Right cardiac atrium (tissue), 5 donors: Measurements from ENCODE around the gene OSR1. TPM values are rescaled to one million over a fixed set of nuclear protein-coding genes. Genes with fewer than 3 reads are reported as not detected.
A peak's percentile ranks its signal among the peaks of the same experiment; 100 is the strongest.

Experiments
- ATAC-seq, 2 donors: fragments of 200-7000 bp; cut with Tn5 transposase; one replicate each; pipeline versions ENCODE4 v1.8.0 to v1.9.1; 2020; ENCODE audit warnings: moderate library complexity in 2 of 2, mild to moderate bottlenecking in 1 of 2
- DNase-seq, 3 donors: peaks; one replicate each; pipeline ENCODE4 v3.0.0-alpha.2; 2020
- H3K27ac ChIP-seq: one replicate; pipeline ENCODE4 v1.5.1; 2013; ENCODE audit warnings: mild to moderate bottlenecking, low read length, control low read depth, moderate library complexity
- H3K27me3 ChIP-seq: one replicate; pipeline ENCODE4 v1.6.1; 2013; ENCODE audit not compliant: control insufficient read depth, insufficient read depth
- H3K4me1 ChIP-seq: one replicate; pipeline ENCODE4 v1.6.1; 2013; ENCODE audit warnings: low read length; ENCODE audit not compliant: control insufficient read depth, insufficient read depth
- H3K4me3 ChIP-seq: one replicate; pipeline ENCODE4 v1.5.1; 2013; ENCODE audit warnings: low read length, control low read depth
- H3K9me3 ChIP-seq: one replicate; pipeline ENCODE4 v1.6.1; 2013; ENCODE audit warnings: low read length; ENCODE audit not compliant: control insufficient read depth
- WGBS: extraction: QIAGEN DNeasy Blood & Tissue Kit; methylation state at CpG from one replicate; pipeline ENCODE4 v1.1.7; 2013; 5-methylcytosine and 5-hydroxymethylcytosine counted together
- intact Hi-C, 4 donors: fragments of 100-400 bp; cut with DNase I; formaldehyde crosslinking; loops; one replicate each; pipeline versions ENCODE4 v1.11.0 to v1.14.0; 2022 to 2023
- polyA plus RNA-seq: library from polyadenylated mRNA; stranded (reverse); fragments of 200-250 nt; gene quantifications from one replicate; pipeline ENCODE4 v1.2.3, GENCODE V29; 2013
- total RNA-seq, 4 donors: library from RNA; stranded (reverse); fragmentation: NEBNext Ultra II Directional; extraction: Animal tissue kit (Norgen Biotek cat#: 25700); gene quantifications; one replicate each; pipeline ENCODE4 v1.2.1, GENCODE V29; 2021
- donor health status: healthy with polysubstance abuse.
- donor health status: DM: no; HTN: yes; CAD: no.
- donor health status: DM: no; HTN: no; CAD: no.
- donor health status: DM: no; HTN: yes; CAD: no; lungs with severe emphysema.
- donor health status: DM: yes; HTN: yes; CAD: no.

Gene OSR1
- total and polyA plus RNA-seq, 5 donors = 5.7 to 26.5 (median 8.8) TPM

- H3K9me3 ChIP-seq = no peaks in the 10 kb centered on the region
- no peak for ATAC-seq
- WGBS = 49% methylated on average over 29 of the region's 29 CpGs
- no peak overlapping the region for H3K27ac ChIP-seq
- DNase-seq = peak in 1 of 3 donors; percentile 65
- H3K4me3 ChIP-seq = peak overlapping the region; percentile 12
- H3K27me3 ChIP-seq = no peaks in the 10 kb centered on the region
- intact Hi-C loops = loop anchor here in 2 of 4 donors (5.0 to 10.0 kb wide), 3 partner anchors 357 to 510 kb away; no protein-coding TSS in a partner anchor
- H3K4me1 ChIP-seq = peaks cover 6% of the 10 kb centered on the region
These were observed 6.3 kb downstream of the OSR1 start for GRCh38 chr2:19351899-19352697.

- intact Hi-C loops = loop anchor here in 2 of 4 donors (5.0 to 10.0 kb wide), 3 partner anchors 357 to 511 kb away; no protein-coding TSS in a partner anchor
- no peak overlapping the region for H3K27ac ChIP-seq
- ATAC-seq (no peak), DNase-seq (peak in 1 of 3 donors; percentile 61)
- peak overlapping the region; percentile 12 for H3K4me3 ChIP-seq
- H3K9me3 ChIP-seq = no peaks in the 10 kb centered on the region
- no peaks in the 10 kb centered on the region for H3K27me3 ChIP-seq
- H3K4me1 ChIP-seq = peaks cover 11% of the 10 kb centered on the region
- 50% methylated on average over 23 of the region's 23 CpGs for WGBS
These were observed 6.9 kb downstream of the OSR1 start for GRCh38 chr2:19351499-19351898.

- DNase-seq = no peak
- Histone ChIP-seq H3K4me1 (peaks cover 12% of the 10 kb centered on the region), H3K27me3 (no peaks in the 10 kb centered on the region), H3K27ac (no peak overlapping the region), H3K4me3 (peak overlapping the region; percentile 7), H3K9me3 (no peaks in the 10 kb centered on the region)
- intact Hi-C loops = loop anchor here in 2 of 4 donors (5.0 to 10.0 kb wide), 3 partner anchors 356 to 511 kb away; no protein-coding TSS in a partner anchor
- WGBS = 51% methylated on average over 30 of the region's 30 CpGs
- ATAC-seq = no peak
These were observed 7.6 kb downstream of the OSR1 start for GRCh38 chr2:19350678-19351401.

- H3K27me3 ChIP-seq = no peaks in the 10 kb centered on the region
- 39% methylated on average over 47 of the region's 47 CpGs for WGBS
- intact Hi-C loops = loop anchor here in 2 of 4 donors (5.0 to 10.0 kb wide), 3 partner anchors 355 to 512 kb away; no protein-coding TSS in a partner anchor
- H3K4me1 ChIP-seq = peaks cover 9% of the 10 kb centered on the region
- H3K27ac ChIP-seq = no peak overlapping the region
- peak overlapping the region; percentile 7 for H3K4me3 ChIP-seq
- peak; percentile 63 to 86 (median 84) for DNase-seq
- ATAC-seq = peak; percentile 30 to 48
- no peaks in the 10 kb centered on the region for H3K9me3 ChIP-seq
These were observed 8.3 kb downstream of the OSR1 start for GRCh38 chr2:19349911-19350677.

- intact Hi-C loops = no loop called here
- ATAC-seq = no peak
- peak in 1 of 3 donors; percentile 60 for DNase-seq
- Histone ChIP-seq H3K9me3 (no peaks in the 10 kb centered on the region), H3K27me3 (no peaks in the 10 kb centered on the region), H3K4me3 (peak overlapping the region; percentile 77), H3K27ac (peak overlapping the region; percentile 69), H3K4me1 (peaks cover 6% of the 10 kb centered on the region)
- WGBS = 87% methylated on average over 8 of the region's 8 CpGs
These were observed 9.7 kb downstream of the OSR1 start for GRCh38 chr2:19348692-19349091.

- WGBS = 2% methylated on average over 76 of the region's 76 CpGs
- Histone ChIP-seq H3K4me3 (peak overlapping the region; percentile 77), H3K9me3 (no peaks in the 10 kb centered on the region), H3K4me1 (peaks cover 6% of the 10 kb centered on the region), H3K27me3 (no peaks in the 10 kb centered on the region), H3K27ac (peak overlapping the region; percentile 98)
- intact Hi-C loops = no loop called here
- ATAC-seq = peak; percentile 96 to 97
- peak; percentile 96 to 99 (median 97) for DNase-seq
These were observed 10.5 kb downstream of the OSR1 start for GRCh38 chr2:19347619-19348562.

- DNase-seq (no peak), ATAC-seq (no peak)
- H3K4me1 ChIP-seq = peaks cover 6% of the 10 kb centered on the region
- H3K27ac ChIP-seq = peak overlapping the region; percentile 98
- no peaks in the 10 kb centered on the region for H3K27me3 ChIP-seq
- intact Hi-C loops = no loop called here
- no peaks in the 10 kb centered on the region for H3K9me3 ChIP-seq
- 42% methylated on average over 6 of the region's 6 CpGs for WGBS
- peak overlapping the region; percentile 77 for H3K4me3 ChIP-seq
These were observed 11.3 kb downstream of the OSR1 start for GRCh38 chr2:19346983-19347618.

GRCh38 chr2:19337742-19338141 is 20.7 kb downstream of the OSR1 start:
- WGBS = 92% methylated on average over 1 of the region's 1 CpG
- ATAC-seq (no peak), DNase-seq (no peak)
- H3K9me3 ChIP-seq = no peaks in the 10 kb centered on the region
- no peaks in the 10 kb centered on the region for H3K27me3 ChIP-seq
- intact Hi-C loops = no loop called here
- H3K27ac ChIP-seq = peak overlapping the region; percentile 76
- no peak overlapping the region for H3K4me3 ChIP-seq
- H3K4me1 ChIP-seq = peaks cover 10% of the 10 kb centered on the region

GRCh38 chr2:19337202-19337601 is 21.2 kb downstream of the OSR1 start:
- no peaks in the 10 kb centered on the region for H3K27me3 ChIP-seq
- peaks cover 10% of the 10 kb centered on the region for H3K4me1 ChIP-seq
- H3K4me3 ChIP-seq = no peak overlapping the region
- ATAC-seq = peak; percentile 5 to 39
- DNase-seq = no peak
- peak overlapping the region; percentile 77 for H3K27ac ChIP-seq
- WGBS = 97% methylated on average over 1 of the region's 1 CpG
- intact Hi-C loops = no loop called here
- no peaks in the 10 kb centered on the region for H3K9me3 ChIP-seq
